DOHH2 (cell line): ENCODE results near the gene TSPAN17.
"Not testable (repeated sequence)": the region's sequence is repeated elsewhere in the genome, so short reads cannot be mapped to it uniquely, and the experiment has no call there.

Experiments used
- H3F3A ChIP-seq: fragments of 200-600 bp; sonication (generic), shearing (Covaris generic); 2 replicates; pipeline ENCODE4 v1.6.0; 2016; ENCODE audit warnings: antibody characterized with exemption, mild to moderate bottlenecking; ENCODE audit not compliant: control insufficient read depth, insufficient read depth
- H3K27ac ChIP-seq: fragments of 200-600 bp; sonication (generic); 2 replicates; pipeline ENCODE4 v1.5.1; 2014; ENCODE audit warnings: low read depth, mild to moderate bottlenecking, low read length, moderate library complexity
- H3K27me3 ChIP-seq: fragments of 200-600 bp; sonication (generic); 2 replicates; pipeline ENCODE4 v1.6.1; 2014; ENCODE audit warnings: mild to moderate bottlenecking, low read length, mixed read lengths; ENCODE audit not compliant: control insufficient read depth
- H3K36me3 ChIP-seq: fragments of 200-600 bp; sonication (generic); 2 replicates; pipeline ENCODE4 v1.6.1; 2014; ENCODE audit warnings: mild to moderate bottlenecking, low read length, moderate library complexity, mixed read lengths; ENCODE audit not compliant: control insufficient read depth
- H3K4me1 ChIP-seq: fragments of 200-600 bp; sonication (generic); 2 replicates; pipeline ENCODE4 v1.6.1; 2014; ENCODE audit warnings: mild to moderate bottlenecking, low read length, mixed read lengths; ENCODE audit not compliant: control insufficient read depth
- H3K4me2 ChIP-seq: fragments of 200-600 bp; sonication (generic); 2 replicates; pipeline ENCODE4 v1.6.0; 2014; ENCODE audit warnings: mild to moderate bottlenecking, low read length, moderate library complexity
- H3K4me3 ChIP-seq: fragments of 200-600 bp; sonication (generic); 2 replicates; pipeline ENCODE4 v1.5.1; 2014; ENCODE audit warnings: mild to moderate bottlenecking, low read length, mixed read lengths
- H3K79me2 ChIP-seq: fragments of 200-600 bp; sonication (generic); 2 replicates; pipeline ENCODE4 v1.6.1; 2014; ENCODE audit warnings: mild to moderate bottlenecking, low read length, mixed read lengths; ENCODE audit not compliant: control insufficient read depth
- H3K9me2 ChIP-seq: fragments of 200-600 bp; sonication (generic); replicated peaks from 2 replicates; pipeline ENCODE4 v1.6.1; 2014; ENCODE audit warnings: mild to moderate bottlenecking, low read length, mixed read lengths; ENCODE audit not compliant: control insufficient read depth
- H3K9me3 ChIP-seq: fragments of 200-600 bp; sonication (generic); 2 replicates; pipeline ENCODE4 v1.6.1; 2014; ENCODE audit warnings: antibody characterized with exemption, low read length, mixed read lengths; ENCODE audit not compliant: control insufficient read depth, insufficient read depth
- H4K20me1 ChIP-seq: fragments of 200-600 bp; sonication (generic); 2 replicates; pipeline ENCODE4 v1.6.0; 2014; ENCODE audit warnings: low read depth, mild to moderate bottlenecking, antibody characterized with exemption, low read length, moderate library complexity; ENCODE audit not compliant: control insufficient read depth, insufficient read depth
- EZH2phosphoT487 ChIP-seq: fragments of 200-600 bp; sonication (generic); IDR thresholded peaks from 2 replicates; pipeline ENCODE4 v1.6.1; 2017; ENCODE audit warnings: borderline replicate concordance, mild to moderate bottlenecking, antibody characterized with exemption, low read length, moderate library complexity, mixed read lengths
- TF ChIP-seq, protein P1 (sequence below): fragments of 200-600 bp; sonication (generic); IDR thresholded peaks from one replicate; pipeline ENCODE4 v1.5.1; 2014; ENCODE audit warnings: antibody characterized with exemption, mild to moderate bottlenecking, low read depth, low read length; ENCODE audit not compliant: poor library complexity, severe bottlenecking

TSPAN17 gene

DNA sequence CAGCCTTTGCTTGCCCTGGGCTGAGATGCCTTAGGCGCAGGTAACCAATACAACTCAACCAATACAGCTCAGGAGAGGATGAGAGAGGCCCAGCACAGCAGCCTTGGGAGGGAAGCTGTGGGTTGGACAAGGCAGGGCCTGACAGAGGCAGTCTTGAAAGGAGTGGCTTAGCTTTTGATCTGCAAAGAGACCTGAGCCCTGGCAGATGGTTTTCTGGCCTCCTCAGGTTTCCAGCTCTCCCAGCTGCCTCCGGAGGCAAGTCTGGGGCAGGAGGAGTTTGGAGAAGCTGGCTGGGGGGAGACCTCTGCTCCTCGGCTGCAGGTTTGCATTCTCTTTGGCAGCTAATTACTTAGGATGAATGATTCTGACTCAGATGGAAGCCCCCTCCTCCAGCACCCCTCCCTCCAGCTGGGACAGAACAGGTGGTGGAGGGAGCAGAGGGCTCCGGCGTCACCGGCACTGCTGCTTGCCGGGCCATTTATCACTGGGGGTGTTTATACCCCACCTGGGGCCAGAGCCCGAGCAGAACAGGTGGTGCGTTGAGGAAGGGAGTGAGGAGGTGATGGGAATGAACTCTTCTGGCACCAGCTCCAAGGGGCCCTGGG, 50.8 kb downstream of the TSPAN17 start:
- no peaks in the 10 kb centered on the region for H4K20me1 ChIP-seq
- H3K27me3 ChIP-seq = peaks cover 40% of the 10 kb centered on the region
- H3K4me1 ChIP-seq = no peaks in the 10 kb centered on the region
- H3F3A ChIP-seq = no peaks in the 10 kb centered on the region
- no peaks in the 10 kb centered on the region for H3K9me2 ChIP-seq
- H3K4me2 ChIP-seq = no peak overlapping the region
- H3K9me3 ChIP-seq = no peaks in the 10 kb centered on the region
- no peak overlapping the region for H3K27ac ChIP-seq
- H3K4me3 ChIP-seq = no peak overlapping the region
- H3K36me3 ChIP-seq = no peaks in the 10 kb centered on the region
- TF ChIP-seq, protein P1, sequence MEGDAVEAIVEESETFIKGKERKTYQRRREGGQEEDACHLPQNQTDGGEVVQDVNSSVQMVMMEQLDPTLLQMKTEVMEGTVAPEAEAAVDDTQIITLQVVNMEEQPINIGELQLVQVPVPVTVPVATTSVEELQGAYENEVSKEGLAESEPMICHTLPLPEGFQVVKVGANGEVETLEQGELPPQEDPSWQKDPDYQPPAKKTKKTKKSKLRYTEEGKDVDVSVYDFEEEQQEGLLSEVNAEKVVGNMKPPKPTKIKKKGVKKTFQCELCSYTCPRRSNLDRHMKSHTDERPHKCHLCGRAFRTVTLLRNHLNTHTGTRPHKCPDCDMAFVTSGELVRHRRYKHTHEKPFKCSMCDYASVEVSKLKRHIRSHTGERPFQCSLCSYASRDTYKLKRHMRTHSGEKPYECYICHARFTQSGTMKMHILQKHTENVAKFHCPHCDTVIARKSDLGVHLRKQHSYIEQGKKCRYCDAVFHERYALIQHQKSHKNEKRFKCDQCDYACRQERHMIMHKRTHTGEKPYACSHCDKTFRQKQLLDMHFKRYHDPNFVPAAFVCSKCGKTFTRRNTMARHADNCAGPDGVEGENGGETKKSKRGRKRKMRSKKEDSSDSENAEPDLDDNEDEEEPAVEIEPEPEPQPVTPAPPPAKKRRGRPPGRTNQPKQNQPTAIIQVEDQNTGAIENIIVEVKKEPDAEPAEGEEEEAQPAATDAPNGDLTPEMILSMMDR = no peak
- TF ChIP-seq EZH2phosphoT487 = no peak
- H3K79me2 ChIP-seq = no peaks in the 10 kb centered on the region

GRCh38 chr5:176699446-176699845, 52.2 kb downstream of the TSPAN17 start:
- H3K36me3 ChIP-seq, H3K9me3 ChIP-seq, H3K79me2 ChIP-seq, H3F3A ChIP-seq, H3K4me2 ChIP-seq, H3K4me1 ChIP-seq, H4K20me1 ChIP-seq, H3K9me2 ChIP-seq, H3K4me3 ChIP-seq, H3K27ac ChIP-seq: not testable (repeated sequence)
- peaks cover 35% of the 10 kb centered on the region for H3K27me3 ChIP-seq

DNA sequence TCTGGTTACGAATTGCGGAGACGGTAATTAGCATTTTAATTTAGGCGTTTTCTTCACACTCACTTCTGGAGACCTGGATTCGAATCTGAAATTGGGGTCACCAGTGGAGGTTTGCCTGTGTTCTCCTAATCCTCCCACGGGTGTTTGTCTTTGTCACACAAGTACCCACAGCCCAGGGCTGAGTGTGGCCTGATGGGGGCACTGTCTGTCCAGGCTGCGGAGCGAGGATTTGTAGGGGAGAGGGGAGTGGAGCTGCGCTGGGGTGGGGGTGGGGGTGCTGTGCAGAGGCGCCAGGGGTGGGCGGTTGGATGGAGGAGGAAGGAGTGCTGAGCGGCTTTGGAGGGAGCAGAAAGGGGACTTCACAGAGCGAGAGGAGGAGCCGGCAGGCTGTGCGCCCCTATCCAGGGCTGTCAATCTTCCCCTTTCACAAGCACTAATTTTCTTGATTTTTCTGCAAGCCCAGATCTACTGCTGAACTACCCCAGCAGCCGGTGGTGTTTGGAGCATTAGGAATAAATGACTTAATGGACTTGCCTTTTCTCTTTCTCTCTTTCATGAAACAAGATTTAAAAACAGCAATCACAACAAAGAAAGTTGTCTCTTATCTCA, 53.1 kb downstream of the TSPAN17 start:
- H3K27ac ChIP-seq = no peak overlapping the region
- no peak overlapping the region for H3K4me2 ChIP-seq
- H3K9me3 ChIP-seq = no peaks in the 10 kb centered on the region
- no peaks in the 10 kb centered on the region for H3F3A ChIP-seq
- H3K27me3 ChIP-seq = peaks cover 30% of the 10 kb centered on the region
- no peaks in the 10 kb centered on the region for H3K79me2 ChIP-seq
- H3K9me2 ChIP-seq = no peaks in the 10 kb centered on the region
- no peak for TF ChIP-seq EZH2phosphoT487
- TF ChIP-seq, protein P1 = peak; percentile 21
- H3K36me3 ChIP-seq = no peaks in the 10 kb centered on the region
- H3K4me1 ChIP-seq = no peaks in the 10 kb centered on the region
- H4K20me1 ChIP-seq = no peaks in the 10 kb centered on the region
- no peak overlapping the region for H3K4me3 ChIP-seq
